Nephron progenitor cell (in vitro differentiated cells): Measurements from ENCODE around the gene TBC1D14.

Experiments used
- DNase-seq: peaks from one replicate; pipeline ENCODE4 v3.0.0; 2021
- H3K27ac Mint-ChIP-seq: 2 replicates; pipeline ENCODE4 v1.8.0; 2021; ENCODE audit warnings: mild to moderate bottlenecking, moderate library complexity, mixed read lengths
- H3K27me3 Mint-ChIP-seq: 2 replicates; pipeline ENCODE4 v1.8.0; 2021; ENCODE audit warnings: mild to moderate bottlenecking, low read depth, mixed read lengths; ENCODE audit not compliant: poor library complexity
- H3K36me3 Mint-ChIP-seq: 2 replicates; pipeline ENCODE4 v1.8.0; 2021; ENCODE audit warnings: low read depth, mixed read lengths
- H3K4me1 Mint-ChIP-seq: 2 replicates; pipeline ENCODE4 v1.8.0; 2021; ENCODE audit warnings: mixed read lengths
- H3K4me3 Mint-ChIP-seq: 2 replicates; pipeline ENCODE4 v1.8.0; 2021; ENCODE audit warnings: mild to moderate bottlenecking, moderate library complexity, mixed read lengths
- H3K9me3 Mint-ChIP-seq: 2 replicates; pipeline ENCODE4 v1.8.0; 2021; ENCODE audit warnings: mild to moderate bottlenecking, moderate library complexity, mixed read lengths
- TF ChIP-seq, protein P1 (sequence below): fragments of 200-600 bp; sonication (generic); IDR thresholded peaks from 2 replicates; pipeline ENCODE4 v1.5.0; 2021; ENCODE audit warnings: antibody characterized with exemption

TBC1D14 gene

DNA sequence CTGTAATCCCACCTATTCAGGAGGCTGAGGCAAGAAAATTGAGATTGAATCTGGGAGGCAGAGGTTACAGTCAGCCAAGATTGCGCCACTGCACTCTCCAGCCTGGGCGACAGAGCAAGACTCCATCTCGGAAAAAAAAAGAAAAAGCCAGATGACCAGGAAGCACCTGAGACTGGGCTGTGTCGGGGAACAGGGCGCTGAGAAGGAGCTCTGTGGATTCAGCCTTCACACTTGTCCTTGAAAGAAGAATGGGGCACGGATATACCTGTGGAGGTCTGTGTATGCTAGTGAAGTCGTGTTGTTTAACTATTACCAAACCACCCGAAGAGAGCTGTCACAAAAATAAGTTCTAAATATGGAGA is 94.2 kb downstream of the TBC1D14 start:
- peaks cover 18% of the 10 kb centered on the region for H3K4me1 Mint-ChIP-seq
- H3K27ac Mint-ChIP-seq = peak overlapping the region; percentile 75
- peaks cover 2% of the 10 kb centered on the region for H3K27me3 Mint-ChIP-seq
- peaks cover 69% of the 10 kb centered on the region for H3K36me3 Mint-ChIP-seq
- no peak for DNase-seq
- TF ChIP-seq, protein P1, sequence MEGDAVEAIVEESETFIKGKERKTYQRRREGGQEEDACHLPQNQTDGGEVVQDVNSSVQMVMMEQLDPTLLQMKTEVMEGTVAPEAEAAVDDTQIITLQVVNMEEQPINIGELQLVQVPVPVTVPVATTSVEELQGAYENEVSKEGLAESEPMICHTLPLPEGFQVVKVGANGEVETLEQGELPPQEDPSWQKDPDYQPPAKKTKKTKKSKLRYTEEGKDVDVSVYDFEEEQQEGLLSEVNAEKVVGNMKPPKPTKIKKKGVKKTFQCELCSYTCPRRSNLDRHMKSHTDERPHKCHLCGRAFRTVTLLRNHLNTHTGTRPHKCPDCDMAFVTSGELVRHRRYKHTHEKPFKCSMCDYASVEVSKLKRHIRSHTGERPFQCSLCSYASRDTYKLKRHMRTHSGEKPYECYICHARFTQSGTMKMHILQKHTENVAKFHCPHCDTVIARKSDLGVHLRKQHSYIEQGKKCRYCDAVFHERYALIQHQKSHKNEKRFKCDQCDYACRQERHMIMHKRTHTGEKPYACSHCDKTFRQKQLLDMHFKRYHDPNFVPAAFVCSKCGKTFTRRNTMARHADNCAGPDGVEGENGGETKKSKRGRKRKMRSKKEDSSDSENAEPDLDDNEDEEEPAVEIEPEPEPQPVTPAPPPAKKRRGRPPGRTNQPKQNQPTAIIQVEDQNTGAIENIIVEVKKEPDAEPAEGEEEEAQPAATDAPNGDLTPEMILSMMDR = no peak
- no peak overlapping the region for H3K4me3 Mint-ChIP-seq
- H3K9me3 Mint-ChIP-seq = no peaks in the 10 kb centered on the region

DNA sequence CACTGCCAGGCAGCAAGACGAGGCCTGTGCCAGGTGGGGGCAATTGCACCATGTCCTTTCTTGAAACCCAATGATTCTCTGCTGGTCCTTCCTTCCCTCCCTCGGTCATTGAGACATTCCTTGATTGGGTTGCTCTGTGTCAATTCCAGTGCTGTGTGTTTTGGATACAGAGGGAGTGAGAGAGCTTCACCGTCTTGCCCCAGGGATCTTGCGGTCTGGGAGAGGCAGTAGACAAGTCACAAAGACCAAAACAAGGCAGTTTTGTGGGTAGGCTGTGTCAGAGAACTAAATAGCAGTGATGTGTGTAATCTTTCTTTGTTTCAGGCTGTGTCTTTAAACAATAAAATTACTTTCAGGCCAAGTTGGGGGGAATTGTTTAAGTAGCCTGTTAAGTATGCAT is 94.7 kb downstream of the TBC1D14 start:
- Mint-ChIP-seq H3K4me3 (no peak overlapping the region), H3K9me3 (no peaks in the 10 kb centered on the region), H3K4me1 (peaks cover 18% of the 10 kb centered on the region), H3K27ac (peak overlapping the region; percentile 75), H3K36me3 (peaks cover 69% of the 10 kb centered on the region), H3K27me3 (peaks cover 2% of the 10 kb centered on the region)
- no peak for DNase-seq
- TF ChIP-seq, protein P1 = no peak

DNA sequence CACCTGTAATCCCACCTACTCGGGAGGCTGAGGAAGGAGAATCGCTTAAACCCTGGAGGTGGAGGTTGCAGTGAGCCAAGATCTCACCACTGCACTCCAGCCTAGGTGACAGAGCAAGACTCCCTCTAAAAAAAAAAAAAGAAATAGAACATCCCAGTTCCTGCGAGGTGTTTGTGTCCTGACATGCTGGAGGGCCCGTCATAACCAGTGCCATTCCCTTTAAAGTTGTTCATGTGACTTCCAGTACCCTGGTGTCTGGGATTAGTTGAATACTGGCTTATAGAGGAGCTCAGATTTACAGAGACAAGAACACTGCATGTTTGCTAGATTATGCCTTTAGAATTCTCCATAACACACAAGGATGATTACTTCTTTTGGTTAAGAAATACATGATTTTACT is 95.9 kb downstream of the TBC1D14 start:
- peaks cover 67% of the 10 kb centered on the region for H3K36me3 Mint-ChIP-seq
- no peak for DNase-seq
- H3K4me1 Mint-ChIP-seq = peaks cover 18% of the 10 kb centered on the region
- H3K4me3 Mint-ChIP-seq = no peak overlapping the region
- no peak overlapping the region for H3K27ac Mint-ChIP-seq
- no peaks in the 10 kb centered on the region for H3K9me3 Mint-ChIP-seq
- peaks cover 2% of the 10 kb centered on the region for H3K27me3 Mint-ChIP-seq
- TF ChIP-seq, protein P1 = no peak

DNA sequence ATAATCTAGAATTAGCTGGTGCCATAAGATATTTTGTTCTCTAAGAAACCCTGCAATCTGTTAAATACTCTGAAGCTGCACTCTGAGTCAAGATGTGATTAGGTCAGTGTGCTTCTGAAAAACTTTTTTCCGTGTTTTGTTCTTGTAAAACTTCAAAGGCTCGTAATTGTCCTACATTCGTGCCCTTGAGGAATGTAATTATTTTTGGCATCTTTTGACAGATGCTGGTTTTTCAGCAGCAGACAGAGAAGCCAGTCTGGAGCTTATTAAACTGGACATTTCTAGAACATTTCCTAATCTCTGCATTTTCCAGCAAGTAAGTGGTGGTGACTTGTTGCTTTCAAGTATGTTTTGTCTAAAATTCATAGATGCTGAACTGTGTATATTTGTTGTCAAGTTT is 96.8 kb downstream of the TBC1D14 start:
- no peaks in the 10 kb centered on the region for H3K9me3 Mint-ChIP-seq
- H3K27me3 Mint-ChIP-seq = peaks cover 2% of the 10 kb centered on the region
- peaks cover 68% of the 10 kb centered on the region for H3K36me3 Mint-ChIP-seq
- no peak overlapping the region for H3K27ac Mint-ChIP-seq
- DNase-seq = no peak
- TF ChIP-seq, protein P1 = no peak
- no peak overlapping the region for H3K4me3 Mint-ChIP-seq
- H3K4me1 Mint-ChIP-seq = peaks cover 18% of the 10 kb centered on the region

DNA sequence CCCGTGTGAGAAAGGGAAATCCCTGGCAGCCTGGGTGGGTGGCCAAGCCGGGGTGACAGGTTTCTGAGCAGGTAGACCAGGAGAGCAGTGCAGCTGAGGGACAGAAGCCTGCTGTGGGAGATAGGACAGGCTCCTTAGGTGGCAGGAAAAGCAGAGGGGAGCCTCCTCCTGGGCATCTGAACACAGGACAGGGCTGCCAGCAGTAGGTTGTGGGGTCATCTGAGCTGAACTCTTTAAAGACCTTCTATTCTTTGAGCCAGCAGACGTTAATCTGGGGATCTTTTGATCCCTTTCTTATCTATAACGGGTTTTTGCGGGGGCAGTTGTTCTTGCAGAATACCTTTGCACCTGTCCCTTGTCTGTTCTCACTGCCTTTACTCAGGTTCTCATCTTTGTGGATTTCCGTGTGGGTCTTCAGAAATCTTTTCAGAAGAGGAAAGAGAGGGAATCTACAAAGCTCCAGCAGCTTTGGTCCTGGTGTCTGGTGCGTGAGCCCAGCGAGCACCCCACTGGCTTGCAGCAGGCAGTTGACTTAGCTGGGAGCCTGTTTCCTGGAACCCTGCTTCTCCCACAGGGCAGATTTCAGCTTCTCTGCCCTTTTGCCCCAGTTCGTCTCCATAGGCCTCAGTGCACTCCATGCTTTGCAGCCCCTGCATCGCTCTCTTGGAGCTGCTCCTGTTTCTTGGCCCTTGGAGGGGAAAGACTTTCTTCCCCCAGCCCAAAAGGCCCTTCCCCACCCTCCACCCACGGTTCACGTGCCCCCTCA is 97.7 kb downstream of the TBC1D14 start:
- Mint-ChIP-seq H3K9me3 (no peaks in the 10 kb centered on the region), H3K27me3 (peaks cover 2% of the 10 kb centered on the region), H3K4me3 (no peak overlapping the region), H3K36me3 (peaks cover 59% of the 10 kb centered on the region), H3K4me1 (peaks cover 18% of the 10 kb centered on the region), H3K27ac (peak overlapping the region; percentile 45)
- DNase-seq = no peak
- TF ChIP-seq, protein P1 = no peak

DNA sequence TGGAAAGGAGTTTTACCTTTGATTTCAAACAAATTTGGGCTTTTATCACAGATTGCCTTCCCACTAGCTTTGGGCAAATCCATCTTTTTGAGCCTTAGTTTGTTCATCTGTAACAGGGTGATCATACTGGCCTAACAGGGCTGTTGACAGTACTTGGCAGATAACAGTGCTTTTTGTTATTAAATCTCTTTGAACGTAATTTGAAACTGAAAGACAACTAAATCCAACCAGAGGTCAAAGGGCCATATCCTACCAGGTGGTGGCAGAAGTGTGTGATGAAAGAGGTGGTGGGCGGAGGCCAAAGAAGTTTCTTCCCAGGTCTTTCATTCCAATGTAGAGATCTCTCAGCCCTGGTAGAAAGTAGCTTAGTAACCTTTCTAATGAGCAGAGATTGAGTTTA is 98.3 kb downstream of the TBC1D14 start:
- TF ChIP-seq, protein P1 = no peak
- no peaks in the 10 kb centered on the region for H3K9me3 Mint-ChIP-seq
- H3K4me1 Mint-ChIP-seq = peaks cover 15% of the 10 kb centered on the region
- H3K36me3 Mint-ChIP-seq = peaks cover 55% of the 10 kb centered on the region
- no peak overlapping the region for H3K27ac Mint-ChIP-seq
- H3K27me3 Mint-ChIP-seq = peaks cover 2% of the 10 kb centered on the region
- DNase-seq = no peak
- no peak overlapping the region for H3K4me3 Mint-ChIP-seq
